ENCODE results near the gene ESPNL.

ESPNL gene

GRCh38 chr2:238077292-238077691, 22.8 kb upstream of the ESPNL start:
- no peak for DNase-seq

- DNase-seq, result no peak
Measured at GRCh38 chr2:238079874-238080327, 20.2 kb upstream of the ESPNL start.

- DNase-seq, result no peak
Measured at GRCh38 chr2:238080518-238080917, 19.6 kb upstream of the ESPNL start.

- DNase-seq, result no peak
Measured at GRCh38 chr2:238081150-238081549, 19.0 kb upstream of the ESPNL start.

- DNase-seq, result no peak
Measured at GRCh38 chr2:238081561-238081960, 18.6 kb upstream of the ESPNL start.

GRCh38 chr2:238082151-238082550, 18.0 kb upstream of the ESPNL start:
- no peak for DNase-seq

- DNase-seq, result no peak
Measured at GRCh38 chr2:238082827-238083226, 17.3 kb upstream of the ESPNL start.

- DNase-seq, result no peak
Measured at GRCh38 chr2:238083919-238084318, 16.2 kb upstream of the ESPNL start.

GRCh38 chr2:238084761-238085160, 15.4 kb upstream of the ESPNL start:
- DNase-seq, result no peak

- no peak for DNase-seq
Measured at GRCh38 chr2:238085899-238086298, 14.2 kb upstream of the ESPNL start.

GRCh38 chr2:238087211-238087610, 12.9 kb upstream of the ESPNL start:
- DNase-seq, result peak; percentile 21 to 34

- no peak for DNase-seq
Measured at GRCh38 chr2:238090887-238091286, 9.3 kb upstream of the ESPNL start.

- no peak for DNase-seq
Measured at GRCh38 chr2:238091436-238092060, 8.6 kb upstream of the ESPNL start.

GRCh38 chr2:238092486-238093035, 7.6 kb upstream of the ESPNL start:
- DNase-seq, result no peak

- no peak for DNase-seq
Measured at GRCh38 chr2:238093181-238094140, 6.7 kb upstream of the ESPNL start.

- no peak for DNase-seq
Measured at GRCh38 chr2:238094438-238095022, 5.6 kb upstream of the ESPNL start.

- no peak for DNase-seq
Measured at GRCh38 chr2:238095143-238095542, 5.0 kb upstream of the ESPNL start.

- DNase-seq, result no peak
Measured at GRCh38 chr2:238096311-238097011, 3.7 kb upstream of the ESPNL start.

- DNase-seq, result no peak
Measured at GRCh38 chr2:238097201-238097987, 2.7 kb upstream of the ESPNL start.

GRCh38 chr2:238097988-238098871, 1.9 kb upstream of the ESPNL start:
- peak in 1 of 2 donors; percentile 67 for DNase-seq
